ENCODE measurements around the gene GRB7. TPM values are rescaled to one million over a fixed set of nuclear protein-coding genes. Genes with fewer than 3 reads are reported as not detected.

The GRB7 gene
- total and polyA plus RNA-seq, 2 donors (not counting 1 experiment from before 2014, with no cell fraction given): 0.81 to 0.84 TPM

DNA sequence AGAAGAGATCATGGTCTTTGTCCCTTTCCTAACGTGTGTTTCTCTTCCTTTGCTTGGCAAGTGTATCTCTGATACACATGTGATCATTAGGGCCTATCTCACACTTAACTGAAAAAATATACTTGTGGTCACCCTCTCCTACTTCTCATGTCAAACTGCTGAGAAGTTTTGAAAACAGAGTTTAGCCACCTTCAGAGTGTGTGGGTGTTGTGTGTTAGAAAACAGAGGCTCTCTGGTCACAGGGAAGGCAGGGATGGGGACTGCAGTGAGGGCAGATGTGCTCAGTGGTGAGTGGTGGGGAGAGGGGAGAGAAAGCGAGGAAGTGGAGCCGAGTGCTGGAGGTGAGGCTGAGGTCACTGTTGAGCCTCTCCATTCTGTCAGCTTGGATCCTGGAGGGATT is 29.4 kb downstream of the GRB7 start:
- Histone ChIP-seq H4K20me1 (ENCODE audit: control insufficient read depth, insufficient read depth, low read length, poor library complexity, severe bottlenecking) (peaks cover 7% of the 10 kb centered on the region), H3K36me3 (replicated peaks in 1 of 2; ENCODE audit: control extremely low read depth in 1 of 2, control insufficient read depth in 1 of 2, extremely low read depth in 1 of 2, insufficient read depth in 2 of 2, low read length in 1 of 2) (peaks cover 10 to 91% of the 10 kb centered on the region in 2 experiments), H3K27me3 (replicated peaks in 1 of 4; ENCODE audit: control extremely low read depth in 1 of 4, control insufficient read depth in 3 of 4, insufficient read depth in 4 of 4, low read length in 3 of 4) (no peaks in the 10 kb centered on the region), H3K9ac (ENCODE audit: low read length) (no peak overlapping the region), H3K79me2 (ENCODE audit: control insufficient read depth, insufficient read depth, low read length) (peaks cover 100% of the 10 kb centered on the region), H3K4me3 (ENCODE audit: control extremely low read depth in 1 of 5, extremely low read depth in 1 of 5, insufficient read depth in 1 of 5, low read depth in 2 of 5, low read length in 4 of 5) (no peak overlapping the region), H3K9me3 (ENCODE audit: control extremely low read depth in 1 of 3, control insufficient read depth in 2 of 3, insufficient read depth in 1 of 3, low read length in 2 of 3) (no peaks in the 10 kb centered on the region), H3K27ac (ENCODE audit: low read length in 2 of 2) (peak overlapping the region; percentile 35 to 86), H3K4me2 (replicated peaks; ENCODE audit: low read depth, low read length, poor library complexity, severe bottlenecking) (peak overlapping the region; percentile 31), H2AFZ (ENCODE audit: insufficient read depth, low read depth, low read length, poor library complexity, severe bottlenecking) (no peak overlapping the region), H3K4me1 (ENCODE audit: control insufficient read depth in 2 of 2, insufficient read depth in 2 of 2, low read length in 2 of 2) (peaks cover 58 to 71% of the 10 kb centered on the region in 2 donors)
- H3K9me3 Mint-ChIP-seq (ENCODE audit: insufficient read depth): no peaks in the 10 kb centered on the region
- CTCF ChIA-PET: interaction anchor here (0.6 kb wide), 1 partner anchor 200 kb away, joined by 3 read pairs; no protein-coding TSS in a partner anchor
- DNase-seq: no peak
- POLR2A ChIA-PET: interaction anchor here (0.8 to 2.3 kb wide), 2 partner anchors 8 to 11 kb away, joined by 3 to 12 read pairs; no protein-coding TSS in a partner anchor
- intact Hi-C loops (cut with micrococcal nuclease): no loop called here
- peaks cover 85% of the 10 kb centered on the region for H3K4me1 Mint-ChIP-seq
- H3K27me3 Mint-ChIP-seq: no peaks in the 10 kb centered on the region
- peak overlapping the region; percentile 38 for H3K4me3 Mint-ChIP-seq
- WGBS (ENCODE audit: insufficient coverage): no CpG with 5 or more reads among the region's 3 CpGs
- TF ChIP-seq, protein P1, sequence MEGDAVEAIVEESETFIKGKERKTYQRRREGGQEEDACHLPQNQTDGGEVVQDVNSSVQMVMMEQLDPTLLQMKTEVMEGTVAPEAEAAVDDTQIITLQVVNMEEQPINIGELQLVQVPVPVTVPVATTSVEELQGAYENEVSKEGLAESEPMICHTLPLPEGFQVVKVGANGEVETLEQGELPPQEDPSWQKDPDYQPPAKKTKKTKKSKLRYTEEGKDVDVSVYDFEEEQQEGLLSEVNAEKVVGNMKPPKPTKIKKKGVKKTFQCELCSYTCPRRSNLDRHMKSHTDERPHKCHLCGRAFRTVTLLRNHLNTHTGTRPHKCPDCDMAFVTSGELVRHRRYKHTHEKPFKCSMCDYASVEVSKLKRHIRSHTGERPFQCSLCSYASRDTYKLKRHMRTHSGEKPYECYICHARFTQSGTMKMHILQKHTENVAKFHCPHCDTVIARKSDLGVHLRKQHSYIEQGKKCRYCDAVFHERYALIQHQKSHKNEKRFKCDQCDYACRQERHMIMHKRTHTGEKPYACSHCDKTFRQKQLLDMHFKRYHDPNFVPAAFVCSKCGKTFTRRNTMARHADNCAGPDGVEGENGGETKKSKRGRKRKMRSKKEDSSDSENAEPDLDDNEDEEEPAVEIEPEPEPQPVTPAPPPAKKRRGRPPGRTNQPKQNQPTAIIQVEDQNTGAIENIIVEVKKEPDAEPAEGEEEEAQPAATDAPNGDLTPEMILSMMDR (IDR thresholded peaks at IDR 0.05): no peak
- TF ChIP-seq EZH2 (IDR thresholded peaks at IDR 0.05; ENCODE audit: borderline replicate concordance, insufficient read depth, low read depth, low read length, poor library complexity, severe bottlenecking): no peak
- ATAC-seq (ENCODE audit: low read depth): no peak
- H3K27ac Mint-ChIP-seq: peak overlapping the region; percentile 91

DNA sequence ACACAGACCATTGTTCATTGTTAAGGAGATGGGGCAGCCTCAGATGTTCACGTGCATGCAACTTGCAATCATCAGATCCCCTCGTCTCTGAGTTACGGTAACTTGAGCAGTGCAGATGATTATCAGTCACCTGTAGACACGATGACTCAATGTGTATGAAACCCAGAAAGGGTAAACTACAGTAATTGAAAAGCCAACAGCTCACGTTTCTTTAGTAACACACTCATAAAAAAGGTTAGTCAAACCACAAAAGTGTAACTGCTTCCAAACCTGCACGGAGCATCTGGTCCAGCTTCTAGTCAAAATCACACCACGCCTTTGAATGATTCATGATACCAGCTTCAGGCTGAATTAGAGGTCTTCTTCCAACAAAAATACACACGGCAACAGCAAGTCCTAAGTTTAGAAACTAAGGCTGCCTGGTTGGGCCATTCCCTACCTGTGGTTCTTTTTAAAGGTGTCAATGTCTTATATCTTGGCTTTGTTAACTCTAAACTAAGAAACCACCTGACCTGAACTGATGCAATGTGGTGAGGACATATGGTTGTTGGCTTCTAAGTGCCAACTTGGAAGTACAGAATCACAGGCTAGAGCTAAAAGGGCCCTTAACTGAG is 32.3 kb downstream of the GRB7 start:
- no peak overlapping the region for H2AFZ ChIP-seq (ENCODE audit: insufficient read depth, low read depth, low read length, poor library complexity, severe bottlenecking)

More for the DNA sequence above, 32.3 kb downstream of the GRB7 start:
- Mint-ChIP-seq H3K27ac (peak overlapping the region; percentile 98), H3K27me3 (no peaks in the 10 kb centered on the region), H3K9me3 (ENCODE audit: insufficient read depth) (no peaks in the 10 kb centered on the region), H3K4me3 (peak overlapping the region; percentile 79), H3K4me1 (peaks cover 95% of the 10 kb centered on the region)
- 44% methylated on average over 7 of the region's 8 CpGs for WGBS (ENCODE audit: insufficient coverage)
- H3K27me3 ChIP-seq (replicated peaks in 1 of 4; ENCODE audit: control extremely low read depth in 1 of 4, control insufficient read depth in 3 of 4, insufficient read depth in 4 of 4, low read length in 3 of 4): no peaks in the 10 kb centered on the region
- DNase-seq (no peak), ATAC-seq (ENCODE audit: low read depth) (peak; percentile 67)
- H3K27ac ChIP-seq (ENCODE audit: low read length in 2 of 2): peak overlapping the region; percentile 14 to 86
- intact Hi-C loops (cut with micrococcal nuclease): loop anchor here (1.0 to 5.0 kb wide), 2 partner anchors 14 to 92 kb away; partner anchors contain the start of gene IKZF3
- no peaks in the 10 kb centered on the region for H3K9me3 ChIP-seq (ENCODE audit: control extremely low read depth in 1 of 3, control insufficient read depth in 2 of 3, insufficient read depth in 1 of 3, low read length in 2 of 3)
- POLR2A ChIA-PET: interaction anchor here (0.7 to 2.2 kb wide), 8 partner anchors 7 to 92 kb away, joined by 3 to 24 read pairs (median 4); no protein-coding TSS in a partner anchor
- H4K20me1 ChIP-seq (ENCODE audit: control insufficient read depth, insufficient read depth, low read length, poor library complexity, severe bottlenecking): peaks cover 7% of the 10 kb centered on the region
- no peak for TF ChIP-seq EZH2 (IDR thresholded peaks at IDR 0.05; ENCODE audit: borderline replicate concordance, insufficient read depth, low read depth, low read length, poor library complexity, severe bottlenecking)
- TF ChIP-seq, protein P1 (IDR thresholded peaks at IDR 0.05): no peak
- CTCF ChIA-PET: interaction anchor here (0.9 to 2.2 kb wide), 8 partner anchors 10 to 95 kb away, joined by 3 to 16 read pairs (median 6); partner anchors contain the start of gene IKZF3
- H3K4me2 ChIP-seq (replicated peaks; ENCODE audit: low read depth, low read length, poor library complexity, severe bottlenecking): peak overlapping the region; percentile 77
- H3K79me2 ChIP-seq (ENCODE audit: control insufficient read depth, insufficient read depth, low read length): peaks cover 100% of the 10 kb centered on the region
- H3K4me3 ChIP-seq (ENCODE audit: control extremely low read depth in 1 of 5, extremely low read depth in 1 of 5, insufficient read depth in 1 of 5, low read depth in 2 of 5, low read length in 4 of 5): no peak overlapping the region
- H3K9ac ChIP-seq (ENCODE audit: low read length): peak overlapping the region; percentile 6
- H3K4me1 ChIP-seq (ENCODE audit: control insufficient read depth in 2 of 2, insufficient read depth in 2 of 2, low read length in 2 of 2): peaks cover 84 to 90% of the 10 kb centered on the region in 2 donors
- peaks cover 7 to 83% of the 10 kb centered on the region in 2 experiments for H3K36me3 ChIP-seq (replicated peaks in 1 of 2; ENCODE audit: control extremely low read depth in 1 of 2, control insufficient read depth in 1 of 2, extremely low read depth in 1 of 2, insufficient read depth in 2 of 2, low read length in 1 of 2)

Measured in B cell (primary cell).